ENCODE results near the gene ASAP2.

ASAP2 gene

GRCh38 chr2:9415516-9416169 lies 209.0 kb downstream of the ASAP2 start:
- Histone ChIP-seq H3K9me3 (no peaks in the 10 kb centered on the region), H3K4me1 (peaks cover 6% of the 10 kb centered on the region), H3K27me3 (ENCODE audit: low read depth) (no peaks in the 10 kb centered on the region), H3K4me3 (no peak overlapping the region), H3K36me3 (replicated peaks) (peaks cover 37% of the 10 kb centered on the region)
- DNase-seq (ENCODE audit: low spot score in 2 of 2): no peak
- in situ Hi-C loops (cut with MboI; ENCODE audit: low sequenced_read_pairs): no loop called here

DNA sequence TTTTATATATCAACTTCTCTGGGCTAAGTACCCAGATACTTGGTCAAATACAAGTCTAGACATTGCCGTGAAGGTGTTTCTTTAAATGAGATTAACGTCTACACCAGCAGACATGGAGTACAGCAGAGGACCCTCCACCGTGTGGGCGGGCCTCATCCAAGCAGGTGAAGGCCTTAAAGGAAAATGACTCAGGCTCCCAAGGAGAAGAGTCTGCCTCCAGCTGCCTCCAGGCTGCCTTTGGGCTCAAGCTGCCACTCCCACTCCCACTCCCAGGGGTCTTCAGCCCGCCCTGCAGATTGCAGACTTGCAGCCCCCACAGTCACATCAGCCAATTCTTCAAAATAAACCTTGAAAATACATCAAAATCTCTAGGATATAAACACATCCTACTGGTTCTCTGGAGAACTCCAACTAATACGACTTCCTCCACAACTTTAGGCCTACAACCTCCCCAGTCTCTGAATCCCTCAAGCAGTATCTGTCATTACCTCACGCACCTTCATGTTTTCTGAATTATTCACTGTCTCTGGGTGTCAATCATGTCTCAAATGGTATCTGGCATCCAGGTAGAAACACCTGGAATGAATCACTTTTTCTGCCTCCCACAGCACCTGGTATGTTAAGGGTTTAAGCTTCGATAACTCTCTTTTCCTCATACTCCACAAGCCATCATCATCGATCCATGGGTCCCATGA lies 209.8 kb downstream of the ASAP2 start:
- peaks cover 6% of the 10 kb centered on the region for H3K4me1 ChIP-seq
- no peak overlapping the region for H3K4me3 ChIP-seq
- in situ Hi-C loops (cut with MboI; ENCODE audit: low sequenced_read_pairs): no loop called here
- H3K9me3 ChIP-seq: no peaks in the 10 kb centered on the region
- no peaks in the 10 kb centered on the region for H3K27me3 ChIP-seq (ENCODE audit: low read depth)
- peaks cover 29% of the 10 kb centered on the region for H3K36me3 ChIP-seq (replicated peaks)
- no peak for DNase-seq (ENCODE audit: low spot score in 2 of 2)

GRCh38 chr2:9416962-9417316 lies 210.3 kb downstream of the ASAP2 start:
- H3K27me3 ChIP-seq (ENCODE audit: low read depth): no peaks in the 10 kb centered on the region
- H3K9me3 ChIP-seq: no peaks in the 10 kb centered on the region
- H3K4me1 ChIP-seq: peaks cover 11% of the 10 kb centered on the region
- no peak for DNase-seq (ENCODE audit: low spot score in 2 of 2)
- in situ Hi-C loops (cut with MboI; ENCODE audit: low sequenced_read_pairs): no loop called here
- H3K36me3 ChIP-seq (replicated peaks): peaks cover 29% of the 10 kb centered on the region
- H3K4me3 ChIP-seq: no peak overlapping the region

- Histone ChIP-seq H3K9me3 (no peaks in the 10 kb centered on the region), H3K4me1 (peaks cover 13% of the 10 kb centered on the region), H3K36me3 (replicated peaks) (peaks cover 24% of the 10 kb centered on the region), H3K4me3 (no peak overlapping the region), H3K27me3 (ENCODE audit: low read depth) (no peaks in the 10 kb centered on the region)
- in situ Hi-C loops (cut with MboI; ENCODE audit: low sequenced_read_pairs): no loop called here
- DNase-seq (ENCODE audit: low spot score in 2 of 2): no peak
Measured at GRCh38 chr2:9417725-9418124, 211.1 kb downstream of the ASAP2 start.

DNA sequence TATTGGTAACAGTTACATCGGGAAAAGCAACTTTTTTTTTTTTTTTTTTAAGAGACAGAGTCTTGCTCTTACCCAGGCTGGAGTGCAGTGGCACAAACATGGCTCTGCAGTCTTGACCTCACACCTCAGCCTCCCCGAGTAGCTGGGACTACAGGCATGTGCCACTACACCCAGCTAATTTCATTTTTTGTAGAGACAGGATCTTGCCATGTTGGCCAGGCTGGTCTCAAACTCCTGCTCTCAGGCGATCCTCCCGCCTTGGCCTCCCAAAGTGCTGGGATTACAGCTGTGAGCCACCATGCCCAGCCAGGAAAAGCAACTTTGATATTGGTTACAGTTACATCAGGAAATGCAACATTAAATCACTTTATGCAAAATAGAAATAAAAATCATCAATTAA lies 212.1 kb downstream of the ASAP2 start:
- in situ Hi-C loops (cut with MboI; ENCODE audit: low sequenced_read_pairs): no loop called here
- H3K27me3 ChIP-seq (ENCODE audit: low read depth): no peaks in the 10 kb centered on the region
- H3K4me1 ChIP-seq: peaks cover 13% of the 10 kb centered on the region
- H3K4me3 ChIP-seq: no peak overlapping the region
- no peak for DNase-seq (ENCODE audit: low spot score in 2 of 2)
- no peaks in the 10 kb centered on the region for H3K9me3 ChIP-seq
- peaks cover 24% of the 10 kb centered on the region for H3K36me3 ChIP-seq (replicated peaks)

- in situ Hi-C loops (cut with MboI; ENCODE audit: low sequenced_read_pairs): no loop called here
- DNase-seq (ENCODE audit: low spot score in 2 of 2): no peak
- H3K27me3 ChIP-seq (ENCODE audit: low read depth): no peaks in the 10 kb centered on the region
- H3K4me1 ChIP-seq: peaks cover 15% of the 10 kb centered on the region
- H3K36me3 ChIP-seq (replicated peaks): peaks cover 22% of the 10 kb centered on the region
- no peak overlapping the region for H3K4me3 ChIP-seq
- no peaks in the 10 kb centered on the region for H3K9me3 ChIP-seq
Measured at GRCh38 chr2:9419541-9419940, 212.9 kb downstream of the ASAP2 start.

DNA sequence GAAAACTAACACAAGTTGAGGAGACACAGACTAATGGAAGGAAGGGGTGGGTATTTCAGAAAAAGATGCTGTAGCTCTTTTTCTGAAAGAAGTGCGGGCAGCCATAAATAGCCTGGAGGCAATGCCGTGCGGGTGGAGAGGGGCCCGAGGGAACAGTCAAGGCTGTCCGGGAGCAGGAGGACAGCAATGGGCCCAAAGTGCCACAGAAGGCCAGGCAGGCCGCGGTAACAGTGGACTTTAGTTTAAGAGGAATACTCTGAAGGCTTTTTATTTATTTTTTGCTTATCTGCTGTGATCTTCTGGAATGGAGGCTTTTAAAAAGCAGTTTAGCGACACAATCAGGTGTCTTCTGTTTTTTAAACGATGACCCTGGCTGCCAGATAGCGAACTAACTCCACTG lies 213.9 kb downstream of the ASAP2 start:
- DNase-seq (ENCODE audit: low spot score in 2 of 2): no peak
- in situ Hi-C loops (cut with MboI; ENCODE audit: low sequenced_read_pairs): no loop called here
- Histone ChIP-seq H3K27me3 (ENCODE audit: low read depth) (no peaks in the 10 kb centered on the region), H3K36me3 (replicated peaks) (peaks cover 18% of the 10 kb centered on the region), H3K9me3 (no peaks in the 10 kb centered on the region), H3K4me3 (no peak overlapping the region), H3K4me1 (peaks cover 19% of the 10 kb centered on the region)

GRCh38 chr2:9422321-9423099 lies 215.9 kb downstream of the ASAP2 start:
- H3K36me3 ChIP-seq (replicated peaks): peaks cover 8% of the 10 kb centered on the region
- H3K9me3 ChIP-seq: no peaks in the 10 kb centered on the region
- DNase-seq (ENCODE audit: low spot score in 2 of 2): peak; percentile 22 to 48
- peak overlapping the region; percentile 92 for H3K4me3 ChIP-seq
- no peaks in the 10 kb centered on the region for H3K27me3 ChIP-seq (ENCODE audit: low read depth)
- in situ Hi-C loops (cut with MboI; ENCODE audit: low sequenced_read_pairs): no loop called here
- H3K4me1 ChIP-seq: peaks cover 19% of the 10 kb centered on the region

- H3K27me3 ChIP-seq (ENCODE audit: low read depth): no peaks in the 10 kb centered on the region
- peaks cover 13% of the 10 kb centered on the region for H3K4me1 ChIP-seq
- H3K9me3 ChIP-seq: no peaks in the 10 kb centered on the region
- H3K36me3 ChIP-seq (replicated peaks): peaks cover under 1% of the 10 kb centered on the region
- DNase-seq (ENCODE audit: low spot score in 2 of 2): peak; percentile 92 to 98
- in situ Hi-C loops (cut with MboI; ENCODE audit: low sequenced_read_pairs): no loop called here
- H3K4me3 ChIP-seq: peak within 1 kb of the TSS; percentile 92
Measured at GRCh38 chr2:9423100-9423921, 216.7 kb downstream of the ASAP2 start, which contains the start of the genes CPSF3 and ITGB1BP1. CPSF3 (plus strand) TSS chr2:9423654; CDS start chr2:9423774, 120 bp downstream. ITGB1BP1 (minus strand) TSS chr2:9423528; CDS start chr2:9418697, 4,831 bp downstream.

DNA sequence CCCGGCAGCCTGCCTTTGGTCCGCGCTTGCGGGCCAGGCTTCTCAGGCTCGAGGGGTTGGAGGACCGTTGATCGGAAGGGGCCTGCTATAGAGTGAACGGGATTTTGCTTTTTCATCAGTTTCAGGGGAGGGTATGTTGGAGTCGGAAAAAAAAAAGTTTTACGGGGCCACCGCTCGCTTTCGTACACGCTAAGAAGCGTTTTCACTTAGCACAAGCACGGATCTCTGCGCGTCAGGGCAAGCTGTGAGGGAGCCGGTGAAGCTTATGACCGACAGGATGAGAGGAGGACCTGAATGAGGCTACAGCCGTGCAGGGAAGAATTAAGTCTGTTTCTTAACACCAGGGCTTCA lies 217.3 kb downstream of the ASAP2 start:
- Histone ChIP-seq H3K9me3 (no peaks in the 10 kb centered on the region), H3K4me3 (peak overlapping the region; percentile 92), H3K36me3 (replicated peaks) (peaks cover 6% of the 10 kb centered on the region; the same call in 1 of the 2 replicates), H3K4me1 (peaks cover 12% of the 10 kb centered on the region), H3K27me3 (ENCODE audit: low read depth) (no peaks in the 10 kb centered on the region)
- DNase-seq (ENCODE audit: low spot score in 2 of 2): no peak
- in situ Hi-C loops (cut with MboI; ENCODE audit: low sequenced_read_pairs): no loop called here

- H3K27me3 ChIP-seq (ENCODE audit: low read depth): no peaks in the 10 kb centered on the region
- H3K36me3 ChIP-seq (replicated peaks): peaks cover 12% of the 10 kb centered on the region
- peak overlapping the region; percentile 92 for H3K4me3 ChIP-seq
- no peak for DNase-seq (ENCODE audit: low spot score in 2 of 2)
- peaks cover 12% of the 10 kb centered on the region for H3K4me1 ChIP-seq
- H3K9me3 ChIP-seq: no peaks in the 10 kb centered on the region
- in situ Hi-C loops (cut with MboI; ENCODE audit: low sequenced_read_pairs): no loop called here
Measured at GRCh38 chr2:9424447-9425164, 218.0 kb downstream of the ASAP2 start.

DNA sequence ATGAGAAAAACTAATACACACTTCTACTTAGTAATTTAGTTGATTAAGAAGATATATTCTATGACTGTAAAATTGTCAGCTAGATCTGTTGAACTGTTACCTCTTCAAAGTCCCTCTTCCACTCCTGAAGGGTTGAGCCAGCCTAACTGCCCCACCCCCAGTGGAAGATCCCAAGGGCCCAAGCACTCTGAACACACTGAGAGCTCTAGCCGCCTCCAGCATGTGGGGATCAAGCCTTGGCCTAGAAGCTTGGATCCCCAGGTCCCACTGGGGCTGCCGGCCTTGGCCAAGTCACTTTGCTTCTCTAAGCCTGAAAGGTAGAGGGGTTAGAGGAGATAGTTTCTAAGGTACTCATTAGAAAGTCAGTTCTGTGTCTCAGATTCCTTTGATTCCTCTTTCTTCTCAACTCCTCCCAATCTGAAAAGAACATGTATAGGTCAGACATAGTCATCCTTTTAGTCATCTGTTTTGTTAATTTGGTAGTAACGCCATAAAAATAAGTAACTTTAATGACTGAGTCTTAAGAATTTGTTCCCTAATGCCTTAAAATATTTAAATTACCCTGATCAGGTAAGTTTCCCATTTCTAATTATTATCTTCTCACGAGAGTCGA lies 222.5 kb downstream of the ASAP2 start:
- Histone ChIP-seq H3K36me3 (replicated peaks) (peaks cover 48% of the 10 kb centered on the region), H3K9me3 (no peaks in the 10 kb centered on the region), H3K4me1 (peaks cover 6% of the 10 kb centered on the region), H3K4me3 (no peak overlapping the region), H3K27me3 (ENCODE audit: low read depth) (no peaks in the 10 kb centered on the region)
- no peak for DNase-seq (ENCODE audit: low spot score in 2 of 2)
- in situ Hi-C loops (cut with MboI; ENCODE audit: low sequenced_read_pairs): no loop called here

Measured in HAP-1 (cell line).